Transverse colon (tissue), 4 donors: Measurements from ENCODE around the gene LAMB1. TPM values are rescaled to one million over a fixed set of nuclear protein-coding genes. Genes with fewer than 3 reads are reported as not detected.

Experiments
- DNase-seq: peaks from one replicate; pipeline ENCODE4 v3.0.0-alpha.2; 2019
- H3K27ac ChIP-seq, 4 donors: fragments of 200-600 bp; sonication (generic); 2 replicates each; pipeline ENCODE4 v1.5.1; 2016 to 2018; ENCODE audit warnings: inconsistent platforms in 4 of 4
- H3K27me3 ChIP-seq: fragments of 200-600 bp; sonication (generic); 2 replicates; pipeline ENCODE4 v1.5.1; 2017; ENCODE audit warnings: inconsistent platforms
- H3K36me3 ChIP-seq, 4 donors: fragments of 200-600 bp; sonication (generic); 2 replicates each; pipeline ENCODE4 v1.5.1; 2017 to 2019; ENCODE audit warnings: inconsistent platforms in 4 of 4
- H3K4me1 ChIP-seq, 4 donors: fragments of 200-600 bp; sonication (generic); 2 replicates each; pipeline ENCODE4 v1.5.1; 2017 to 2020; ENCODE audit warnings: inconsistent platforms in 4 of 4
- H3K4me3 ChIP-seq, 4 donors: fragments of 200-600 bp; sonication (generic); 1 replicate in 1 of 4; 2 replicates in 3 of 4; pipeline versions ENCODE4 v1.5.1 to v1.6.1; 2017 to 2019; ENCODE audit warnings: inconsistent platforms in 4 of 4
- H3K9me3 ChIP-seq, 2 donors: fragments of 200-600 bp; sonication (generic); 2 replicates each; pipeline ENCODE4 v1.5.1; 2017 to 2019; ENCODE audit warnings: inconsistent platforms in 2 of 2
- CTCF ChIP-seq, 5 experiments: fragments of 200-600 bp in 3 of 5; fragments of 450-650 bp in 2 of 5; sonication (generic) in 3 of 5; IDR thresholded peaks; 1 replicate in 2 of 5; 2 replicates in 3 of 5; pipeline ENCODE4 v1.5.1; 2016 to 2017; ENCODE audit warnings: antibody characterized with exemption in 5 of 5, inconsistent platforms in 3 of 5, mild to moderate bottlenecking in 2 of 5, moderate library complexity in 1 of 5
- EP300 ChIP-seq: sonication (generic); formaldehyde crosslinking; IDR thresholded peaks from one replicate; pipeline ENCODE4 v1.6.1; 2017; ENCODE audit warnings: antibody characterized with exemption, low read depth
- POLR2A ChIP-seq: fragments of 450-650 bp; IDR thresholded peaks from one replicate; pipeline ENCODE4 v1.6.1; 2016; ENCODE audit warnings: antibody characterized with exemption, mild to moderate bottlenecking, moderate library complexity
- POLR2AphosphoS5 ChIP-seq, 3 donors: sonication (generic); formaldehyde crosslinking; IDR thresholded peaks; one replicate each; pipeline ENCODE4 v1.6.1; 2016; ENCODE audit warnings: antibody characterized with exemption in 3 of 3
- WGBS, 2 donors: methylation state at CpG; one replicate each; pipeline ENCODE4 v1.1.5; 2018; ENCODE audit warnings: low coverage in 1 of 2; 5-methylcytosine and 5-hydroxymethylcytosine counted together
- in situ Hi-C, 4 donors: fragments of 200-750 bp; cut with MboI; loops; one replicate each; pipeline versions ENCODE4 v1.15.0 to v1.15.1; 2017; ENCODE audit warnings: low sequenced_read_pairs in 3 of 4, low pct_ligation_motif_present in 1 of 4, low pct_unique_long_range_greater_than_20kb in 1 of 4
- intact Hi-C: fragments of 100-400 bp; cut with DNase I; formaldehyde crosslinking; loops from one replicate; pipeline ENCODE4 v1.15.1; 2023; ENCODE audit warnings: low total_unique reads
- total RNA-seq, 4 donors: library from RNA; depleted of rRNA; stranded (reverse); fragments of >200 nt; gene quantifications; one replicate each; pipeline ENCODE4 v1.1.0, GENCODE V29; 2016

Gene LAMB1
- total RNA-seq, 4 donors from 2014 or later, result 54.2 to 119 (median 90.3) TPM

- no peaks in the 10 kb centered on the region for H3K9me3 ChIP-seq
- H3K27ac ChIP-seq, result peak overlapping the region; percentile 85 to 91 (median 88)
- 9 to 20% methylated on average over 8 to 36 of the region's 37 CpGs for WGBS, 2 donors
- in situ Hi-C loops, result no loop called here
- H3K4me1 ChIP-seq, result peaks cover 16 to 64% (median 55%) of the 10 kb centered on the region in 4 donors
- H3K36me3 ChIP-seq, result no peaks in the 10 kb centered on the region
- peaks cover 14% of the 10 kb centered on the region for H3K27me3 ChIP-seq
- TF ChIP-seq CTCF (IDR thresholded peaks at IDR 0.05) (no peak), EP300 (no peak), POLR2AphosphoS5 (IDR thresholded peaks at IDR 0.05) (no peak), POLR2A (no peak)
- DNase-seq, result peak; percentile 67
- intact Hi-C loops, result loop anchor here (5.0 to 10.0 kb wide), 3 partner anchors 66 to 144 kb away; no protein-coding TSS in a partner anchor
- peak overlapping the region; percentile 50 to 77 (median 67) for H3K4me3 ChIP-seq
Observed at GRCh38 chr7:108000875-108001763, 1.8 kb downstream of the LAMB1 start.

GRCh38 chr7:107999779-108000560 is 3.0 kb downstream of the LAMB1 start:
- Histone ChIP-seq H3K9me3 (no peaks in the 10 kb centered on the region), H3K36me3 (no peaks in the 10 kb centered on the region), H3K27me3 (peaks cover 14% of the 10 kb centered on the region), H3K4me1 (peaks cover 28 to 75% (median 67%) of the 10 kb centered on the region in 4 donors), H3K4me3 (peak overlapping the region in 1 of 4 donors; percentile 77), H3K27ac (peak overlapping the region; percentile 85 to 91 (median 88))
- no peak for DNase-seq
- in situ Hi-C loops, result no loop called here
- intact Hi-C loops, result loop anchor here (5.0 to 10.0 kb wide), 3 partner anchors 65 to 145 kb away; no protein-coding TSS in a partner anchor
- WGBS, 2 donors, result 61 to 86% methylated on average over 1 to 4 of the region's 4 CpGs
- TF ChIP-seq CTCF (IDR thresholded peaks at IDR 0.05) (no peak), POLR2AphosphoS5 (IDR thresholded peaks at IDR 0.05) (no peak), EP300 (no peak), POLR2A (no peak)

- TF ChIP-seq CTCF (IDR thresholded peaks at IDR 0.05) (no peak), EP300 (no peak), POLR2AphosphoS5 (IDR thresholded peaks at IDR 0.05) (no peak), POLR2A (no peak)
- Histone ChIP-seq H3K36me3 (no peaks in the 10 kb centered on the region), H3K4me1 (peaks cover 30 to 75% (median 63%) of the 10 kb centered on the region in 4 donors), H3K27me3 (peaks cover 14% of the 10 kb centered on the region), H3K27ac (peak overlapping the region; percentile 85 to 91 (median 88)), H3K4me3 (no peak overlapping the region), H3K9me3 (no peaks in the 10 kb centered on the region)
- DNase-seq, result no peak
- in situ Hi-C loops (no loop called here), intact Hi-C loops (no loop called here)
- 70 to 83% methylated on average over 2 to 3 of the region's 3 CpGs for WGBS, 2 donors
Observed at GRCh38 chr7:107998660-107999480, 4.1 kb downstream of the LAMB1 start.
